Stomach (tissue), 4 donors: ENCODE data around the gene GSX2.

Experiments used
- CTCF ChIP-seq, 7 experiments: fragments of 450-650 bp in 4 of 7; fragments of 200-600 bp in 3 of 7; sonication (generic) in 3 of 7; IDR thresholded peaks; one replicate each; pipeline ENCODE4 v1.5.1; 2016 to 2019; ENCODE audit warnings: antibody characterized with exemption in 7 of 7, control low read depth in 2 of 7, mild to moderate bottlenecking in 1 of 7
- POLR2AphosphoS5 ChIP-seq, 3 donors: sonication (generic); formaldehyde crosslinking; IDR thresholded peaks; one replicate each; pipeline ENCODE4 v1.6.1; 2016; ENCODE audit warnings: antibody characterized with exemption in 3 of 3

GRCh38 chr4:54095110-54095825 lies 4.7 kb upstream of the GSX2 start:
- no peak for TF ChIP-seq POLR2AphosphoS5 (IDR thresholded peaks at IDR 0.05)
- TF ChIP-seq CTCF (IDR thresholded peaks at IDR 0.05): no peak
